WERI-Rb-1 (cell line): ENCODE measurements around the gene SVOP.
"Not testable (repeated sequence)": the region's sequence is repeated elsewhere in the genome, so short reads cannot be mapped to it uniquely, and the experiment has no call there.

Experiments
- DNase-seq: peaks from one replicate; pipeline ENCODE4 v3.0.0-alpha.2; 2020
- H3K27ac ChIP-seq: fragments of 250-450 bp; sonication (Bioruptor Pico); 2 replicates; pipeline ENCODE4 v1.5.1; 2020; ENCODE audit warnings: mild to moderate bottlenecking, moderate library complexity
- H3K27me3 ChIP-seq: fragments of 250-450 bp; sonication (Bioruptor Pico); 2 replicates; pipeline ENCODE4 v1.5.1; 2021; ENCODE audit warnings: mild to moderate bottlenecking, low read depth, moderate library complexity; ENCODE audit not compliant: insufficient read depth, severe bottlenecking
- H3K36me3 ChIP-seq: fragments of 250-450 bp; sonication (Bioruptor Pico); 2 replicates; pipeline ENCODE4 v1.5.1; 2020; ENCODE audit warnings: mild to moderate bottlenecking, moderate library complexity
- H3K4me3 ChIP-seq: 2 replicates; pipeline ENCODE4 v1.5.1; 2011; ENCODE audit warnings: low read depth, mild to moderate bottlenecking, control low read depth, low read length
- H3K9me3 ChIP-seq: fragments of 250-450 bp; sonication (Bioruptor Pico); 2 replicates; pipeline ENCODE4 v1.5.1; 2021; ENCODE audit warnings: mild to moderate bottlenecking, moderate library complexity; ENCODE audit not compliant: severe bottlenecking
- CTCF ChIP-seq: IDR thresholded peaks from 2 replicates; pipeline ENCODE4 v1.5.1; 2011; ENCODE audit warnings: low read depth, mild to moderate bottlenecking, control low read depth, inconsistent platforms, low read length

The SVOP gene

GRCh38 chr12:108860443-108860842, 160.4 kb downstream of the SVOP start:
- DNase-seq: no peak
- no peaks in the 10 kb centered on the region for H3K27me3 ChIP-seq
- no peak overlapping the region for H3K4me3 ChIP-seq
- no peaks in the 10 kb centered on the region; the same call in 1 of the 2 replicates for H3K36me3 ChIP-seq
- H3K27ac ChIP-seq: no peak overlapping the region
- H3K9me3 ChIP-seq: no peaks in the 10 kb centered on the region
- no peak for TF ChIP-seq CTCF

GRCh38 chr12:108859923-108860291, 161.0 kb downstream of the SVOP start:
- Histone ChIP-seq H3K27ac (no peak overlapping the region), H3K27me3 (no peaks in the 10 kb centered on the region), H3K4me3 (no peak overlapping the region), H3K9me3 (peaks cover 3% of the 10 kb centered on the region), H3K36me3 (peaks cover 3% of the 10 kb centered on the region)
- no peak for DNase-seq
- TF ChIP-seq CTCF: no peak

GRCh38 chr12:108859141-108859922, 161.5 kb downstream of the SVOP start:
- H3K4me3 ChIP-seq, H3K36me3 ChIP-seq, H3K9me3 ChIP-seq, DNase-seq, H3K27me3 ChIP-seq: not testable (repeated sequence)
- peak overlapping the region; percentile 24 for H3K27ac ChIP-seq

- no peaks in the 10 kb centered on the region for H3K27me3 ChIP-seq
- peak; percentile 65 for DNase-seq
- TF ChIP-seq CTCF: no peak
- peaks cover 3% of the 10 kb centered on the region for H3K9me3 ChIP-seq
- peak overlapping the region; percentile 93 for H3K27ac ChIP-seq
- peaks cover 14% of the 10 kb centered on the region for H3K36me3 ChIP-seq
- H3K4me3 ChIP-seq: peak overlapping the region; percentile 42
Measured at GRCh38 chr12:108858311-108859074, 162.4 kb downstream of the SVOP start.
